OCI-LY3 (cell line): Measurements from ENCODE around the gene ADRA2B.

ENCODE experiments used
- H2AFZ ChIP-seq: fragments of 200-600, 300-600 bp; shearing (Covaris generic); 2 replicates; pipeline ENCODE4 v1.6.0; 2014; ENCODE audit warnings: antibody characterized with exemption, low read depth, low read length
- H3K27ac ChIP-seq: fragments of 200-600, 300-600 bp; sonication (generic); 2 replicates; pipeline ENCODE4 v1.5.1; 2014; ENCODE audit warnings: mild to moderate bottlenecking, low read length, moderate library complexity, mixed read lengths
- H3K27me3 ChIP-seq: fragments of 200-600, 300-600 bp; sonication (generic); 2 replicates; pipeline ENCODE4 v1.6.1; 2014; ENCODE audit warnings: low read depth, low read length, mixed read lengths
- H3K36me3 ChIP-seq: fragments of 200-600, 300-600 bp; sonication (generic); replicated peaks from 2 replicates; pipeline ENCODE3; 2014; ENCODE audit warnings: low read depth, low read length, mixed read lengths
- H3K4me1 ChIP-seq: fragments of 300-600, 200-600 bp; sonication (generic); 2 replicates; pipeline ENCODE4 v1.6.1; 2014; ENCODE audit warnings: low read length, mixed read lengths
- H3K4me2 ChIP-seq: fragments of 200-600, 300-600 bp; sonication (generic); 2 replicates; pipeline ENCODE4 v1.6.1; 2014; ENCODE audit warnings: low read length, mixed read lengths
- H3K4me3 ChIP-seq: fragments of 300-600, 200-600 bp; sonication (generic); 2 replicates; pipeline ENCODE4 v1.5.1; 2014; ENCODE audit warnings: antibody characterized with exemption, mild to moderate bottlenecking, low read length, moderate library complexity
- H3K79me2 ChIP-seq: fragments of 300-600, 200-600 bp; shearing (Covaris generic); 2 replicates; pipeline ENCODE4 v1.6.1; 2014; ENCODE audit warnings: mild to moderate bottlenecking, low read length, mixed read lengths
- H3K9ac ChIP-seq: fragments of 300-600, 200-600 bp; shearing (Covaris generic); 2 replicates; pipeline ENCODE4 v1.6.0; 2014; ENCODE audit warnings: mild to moderate bottlenecking, low read length, moderate library complexity
- H3K9me3 ChIP-seq: fragments of 200-600, 300-600 bp; shearing (Covaris generic); 2 replicates; pipeline ENCODE4 v1.6.1; 2014; ENCODE audit warnings: low read length, mixed read lengths; ENCODE audit not compliant: insufficient read depth
- H4K20me1 ChIP-seq: fragments of 200-600, 300-600 bp; sonication (generic); 2 replicates; pipeline ENCODE4 v1.6.1; 2016; ENCODE audit warnings: low read length, mixed read lengths; ENCODE audit not compliant: insufficient read depth
- CTCF ChIP-seq: fragments of 200-600, 300-600 bp; sonication (generic); IDR thresholded peaks from 2 replicates; pipeline ENCODE4 v1.5.1; 2014; ENCODE audit warnings: antibody characterized with exemption, low read length, low read depth
- EZH2phosphoT487 ChIP-seq: fragments of 200-600 bp; shearing (Covaris generic); IDR thresholded peaks from 2 replicates; pipeline ENCODE4 v1.6.1; 2018; ENCODE audit warnings: antibody characterized with exemption, mixed run types, low read depth

The ADRA2B gene

DNA sequence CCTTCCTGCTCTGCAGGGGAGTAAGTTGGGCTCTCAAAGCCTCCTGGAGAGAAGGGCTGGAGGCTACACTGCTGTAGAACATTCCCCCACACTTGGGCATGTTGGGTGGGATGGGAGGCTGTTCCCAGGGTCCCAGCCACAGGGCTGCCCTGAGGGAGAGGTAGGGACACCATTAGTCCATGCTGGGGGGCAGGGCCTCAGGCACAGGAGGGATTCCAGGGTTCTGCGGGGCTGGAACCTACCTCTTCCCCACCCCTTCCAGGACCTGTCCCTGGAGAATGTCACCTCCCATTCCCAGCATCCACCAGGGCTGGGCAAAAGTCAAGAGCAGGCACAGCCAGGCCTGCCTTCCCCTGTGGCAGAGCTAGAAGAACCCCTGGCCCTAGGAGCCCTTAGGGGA, 6.9 kb upstream of the ADRA2B start:
- Histone ChIP-seq H3K36me3 (no peaks in the 10 kb centered on the region), H3K27ac (no peak overlapping the region), H3K27me3 (peaks cover 22% of the 10 kb centered on the region), H3K9ac (no peak overlapping the region), H3K4me1 (no peaks in the 10 kb centered on the region), H3K4me3 (no peak overlapping the region), H3K79me2 (no peaks in the 10 kb centered on the region), H2AFZ (no peak overlapping the region), H3K9me3 (no peaks in the 10 kb centered on the region), H4K20me1 (no peaks in the 10 kb centered on the region), H3K4me2 (no peak overlapping the region)
- no peak for TF ChIP-seq CTCF
- TF ChIP-seq EZH2phosphoT487: no peak

DNA sequence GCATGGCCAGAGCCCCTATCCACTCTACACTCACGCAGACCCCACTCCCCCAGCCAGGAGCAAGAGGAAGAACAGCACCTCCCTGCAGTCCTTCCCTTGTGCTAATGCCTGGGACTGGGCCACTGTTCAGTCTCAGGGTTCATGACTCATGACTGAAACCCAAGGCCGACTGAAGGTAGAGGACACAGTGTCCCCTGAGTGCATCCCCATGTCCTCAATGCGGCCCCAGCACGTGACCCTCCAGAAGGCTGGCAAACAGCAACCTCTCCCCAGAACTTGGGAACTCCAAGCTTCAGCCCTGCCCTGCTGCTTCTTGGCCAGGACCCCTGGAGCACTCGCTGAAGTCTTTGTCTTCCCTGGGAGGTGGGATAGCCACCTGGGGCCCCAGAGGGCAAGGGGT, 6.0 kb upstream of the ADRA2B start:
- H3K27ac ChIP-seq: no peak overlapping the region
- no peaks in the 10 kb centered on the region for H3K36me3 ChIP-seq
- H3K9ac ChIP-seq: no peak overlapping the region
- peaks cover 2% of the 10 kb centered on the region for H3K4me1 ChIP-seq
- TF ChIP-seq EZH2phosphoT487 (no peak), CTCF (no peak)
- H4K20me1 ChIP-seq: no peaks in the 10 kb centered on the region
- H2AFZ ChIP-seq: no peak overlapping the region
- H3K4me2 ChIP-seq: no peak overlapping the region
- no peak overlapping the region for H3K4me3 ChIP-seq
- H3K9me3 ChIP-seq: no peaks in the 10 kb centered on the region
- peaks cover 27% of the 10 kb centered on the region for H3K27me3 ChIP-seq
- H3K79me2 ChIP-seq: no peaks in the 10 kb centered on the region

- TF ChIP-seq EZH2phosphoT487 (no peak), CTCF (no peak)
- H3K4me3 ChIP-seq: no peak overlapping the region
- no peaks in the 10 kb centered on the region for H3K79me2 ChIP-seq
- no peak overlapping the region for H3K9ac ChIP-seq
- no peaks in the 10 kb centered on the region for H3K9me3 ChIP-seq
- no peaks in the 10 kb centered on the region for H3K36me3 ChIP-seq
- H3K27ac ChIP-seq: no peak overlapping the region
- no peaks in the 10 kb centered on the region for H4K20me1 ChIP-seq
- peaks cover 5% of the 10 kb centered on the region for H3K4me1 ChIP-seq
- H2AFZ ChIP-seq: no peak overlapping the region
- no peak overlapping the region for H3K4me2 ChIP-seq
- peaks cover 28% of the 10 kb centered on the region for H3K27me3 ChIP-seq
These were observed 5.0 kb upstream of the ADRA2B start for GRCh38 chr2:96121414-96121813.

- Histone ChIP-seq H3K36me3 (no peaks in the 10 kb centered on the region), H3K4me2 (no peak overlapping the region), H3K4me1 (peaks cover 5% of the 10 kb centered on the region), H4K20me1 (no peaks in the 10 kb centered on the region), H3K4me3 (no peak overlapping the region), H3K27me3 (peaks cover 28% of the 10 kb centered on the region), H3K79me2 (no peaks in the 10 kb centered on the region), H2AFZ (no peak overlapping the region), H3K9ac (no peak overlapping the region), H3K27ac (no peak overlapping the region), H3K9me3 (no peaks in the 10 kb centered on the region)
- TF ChIP-seq EZH2phosphoT487 (no peak), CTCF (no peak)
These were observed 4.6 kb upstream of the ADRA2B start for GRCh38 chr2:96120991-96121390.
